Left lung (tissue), 10 donors: Measurements from ENCODE around the gene PHEX. TPM values are rescaled to one million over a fixed set of nuclear protein-coding genes. Genes with fewer than 3 reads are reported as not detected.
A peak's percentile ranks its signal among the peaks of the same experiment; 100 is the strongest.

Source experiments
- ATAC-seq: fragments of 200-7000 bp; cut with Tn5 transposase; one replicate; pipeline ENCODE4 v1.9.1; 2020; ENCODE audit warnings: moderate library complexity
- DNase-seq, 4 donors: peaks; one replicate each; pipeline ENCODE4 v3.0.0-alpha.2; 2013 to 2020
- H3K27ac ChIP-seq, 2 donors: fragments of 200-600 bp; sonication (generic) in 1 of 2; one replicate each; pipeline versions ENCODE4 v1.5.0 to v1.8.0; 2020 to 2021
- H3K27me3 ChIP-seq, 2 donors: fragments of 200-600 bp; sonication (generic) in 1 of 2; one replicate each; pipeline versions ENCODE4 v1.5.0 to v1.8.0; 2020 to 2021
- H3K36me3 ChIP-seq, 2 donors: fragments of 200-600 bp; sonication (generic) in 1 of 2; one replicate each; pipeline versions ENCODE4 v1.5.0 to v1.8.0; 2020 to 2021
- H3K4me1 ChIP-seq, 2 donors: fragments of 200-600 bp; one replicate each; pipeline ENCODE4 v1.8.0; 2021
- H3K4me3 ChIP-seq, 2 donors: fragments of 200-600 bp; sonication (generic) in 1 of 2; one replicate each; pipeline versions ENCODE4 v1.5.0 to v1.8.0; 2020 to 2021; ENCODE audit warnings: mild to moderate bottlenecking in 1 of 2
- H3K9me3 ChIP-seq, 2 donors: fragments of 200-600 bp; sonication (generic) in 1 of 2; one replicate each; pipeline versions ENCODE4 v1.5.0 to v1.8.0; 2020 to 2021
- intact Hi-C, 2 donors: fragments of 100-400 bp; cut with DNase I; formaldehyde crosslinking; loops; one replicate each; pipeline versions ENCODE4 v1.11.2 to v1.14.2; 2022
- polyA plus RNA-seq, 6 donors: library from polyadenylated mRNA; unstranded; fragments of 120-200 nt; gene quantifications; one replicate each; pipeline ENCODE4 v1.2.1, GENCODE V29; 2013; ENCODE audit not compliant: insufficient read length in 6 of 6
- total RNA-seq, 2 donors: library from RNA; stranded (reverse); fragmentation: NEBNext Ultra II Directional; extraction: Animal tissue kit (Norgen Biotek cat#: 25700); gene quantifications; one replicate each; pipeline ENCODE4 v1.2.1, GENCODE V29; 2021
- TF ChIP-seq, protein P1 (sequence below), 2 donors: fragments of 200-600 bp; sonication (generic) in 1 of 2; IDR thresholded peaks; one replicate each; pipeline versions ENCODE4 v1.5.0 to v1.8.0; 2021; ENCODE audit warnings: antibody characterized with exemption in 2 of 2
- donor health status: DM: no; HTN: yes; CAD: no.
- donor health status: DM: no; HTN: no; CAD: no.

Gene PHEX
- total and polyA plus RNA-seq, 8 donors = 4.2 to 21.6 (median 8.5) TPM

DNA sequence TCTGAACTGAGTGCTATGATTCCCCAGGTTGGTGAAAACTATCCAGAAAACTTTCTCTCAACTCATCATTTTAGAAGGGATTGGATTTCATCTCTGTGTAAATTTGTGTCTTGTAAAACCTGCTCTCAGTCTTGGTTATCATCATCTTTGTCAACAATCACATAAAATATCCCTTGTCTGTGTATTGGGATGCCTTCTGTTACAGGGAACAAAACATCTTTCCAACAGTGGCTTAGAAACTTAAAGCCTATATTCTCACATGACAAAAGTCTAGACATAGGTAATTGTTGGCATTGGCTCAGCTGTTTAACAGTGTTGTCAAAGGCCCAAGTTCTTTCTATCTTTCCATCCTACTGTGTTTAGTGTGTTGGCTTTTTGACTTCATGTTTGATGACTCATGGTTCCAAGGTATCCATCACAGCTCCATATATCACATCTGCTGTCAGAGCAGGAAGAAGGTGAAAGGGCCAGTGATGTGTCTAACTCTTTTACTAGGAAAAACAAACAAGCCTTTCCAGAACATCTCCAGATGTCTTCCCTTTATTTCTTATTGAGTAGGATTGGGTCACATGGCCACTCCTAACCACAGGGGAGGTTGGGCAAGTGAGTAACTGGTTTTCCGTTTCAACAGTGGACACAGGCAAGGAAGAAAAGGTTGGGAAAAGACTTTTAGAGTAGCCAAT lies 65.0 kb downstream of the PHEX start:
- no peak overlapping the region for H3K27ac ChIP-seq
- H3K36me3 ChIP-seq = no peaks in the 10 kb centered on the region
- ATAC-seq = no peak
- no peaks in the 10 kb centered on the region for H3K9me3 ChIP-seq
- TF ChIP-seq, protein P1, sequence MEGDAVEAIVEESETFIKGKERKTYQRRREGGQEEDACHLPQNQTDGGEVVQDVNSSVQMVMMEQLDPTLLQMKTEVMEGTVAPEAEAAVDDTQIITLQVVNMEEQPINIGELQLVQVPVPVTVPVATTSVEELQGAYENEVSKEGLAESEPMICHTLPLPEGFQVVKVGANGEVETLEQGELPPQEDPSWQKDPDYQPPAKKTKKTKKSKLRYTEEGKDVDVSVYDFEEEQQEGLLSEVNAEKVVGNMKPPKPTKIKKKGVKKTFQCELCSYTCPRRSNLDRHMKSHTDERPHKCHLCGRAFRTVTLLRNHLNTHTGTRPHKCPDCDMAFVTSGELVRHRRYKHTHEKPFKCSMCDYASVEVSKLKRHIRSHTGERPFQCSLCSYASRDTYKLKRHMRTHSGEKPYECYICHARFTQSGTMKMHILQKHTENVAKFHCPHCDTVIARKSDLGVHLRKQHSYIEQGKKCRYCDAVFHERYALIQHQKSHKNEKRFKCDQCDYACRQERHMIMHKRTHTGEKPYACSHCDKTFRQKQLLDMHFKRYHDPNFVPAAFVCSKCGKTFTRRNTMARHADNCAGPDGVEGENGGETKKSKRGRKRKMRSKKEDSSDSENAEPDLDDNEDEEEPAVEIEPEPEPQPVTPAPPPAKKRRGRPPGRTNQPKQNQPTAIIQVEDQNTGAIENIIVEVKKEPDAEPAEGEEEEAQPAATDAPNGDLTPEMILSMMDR (IDR thresholded peaks at IDR 0.05) = no peak
- H3K27me3 ChIP-seq = no peaks in the 10 kb centered on the region
- DNase-seq = no peak
- no peaks in the 10 kb centered on the region for H3K4me1 ChIP-seq
- no peak overlapping the region for H3K4me3 ChIP-seq
- intact Hi-C loops = no loop called here

GRCh38 chrX:22105231-22105630 lies 73.1 kb downstream of the PHEX start:
- TF ChIP-seq, protein P1 (IDR thresholded peaks at IDR 0.05) = no peak
- no peaks in the 10 kb centered on the region for H3K36me3 ChIP-seq
- DNase-seq (peak in 1 of 4 donors; percentile 26), ATAC-seq (no peak)
- H3K27me3 ChIP-seq = no peaks in the 10 kb centered on the region
- H3K9me3 ChIP-seq = no peaks in the 10 kb centered on the region
- H3K4me3 ChIP-seq = no peak overlapping the region
- intact Hi-C loops = no loop called here
- no peaks in the 10 kb centered on the region for H3K4me1 ChIP-seq
- no peak overlapping the region for H3K27ac ChIP-seq

DNA sequence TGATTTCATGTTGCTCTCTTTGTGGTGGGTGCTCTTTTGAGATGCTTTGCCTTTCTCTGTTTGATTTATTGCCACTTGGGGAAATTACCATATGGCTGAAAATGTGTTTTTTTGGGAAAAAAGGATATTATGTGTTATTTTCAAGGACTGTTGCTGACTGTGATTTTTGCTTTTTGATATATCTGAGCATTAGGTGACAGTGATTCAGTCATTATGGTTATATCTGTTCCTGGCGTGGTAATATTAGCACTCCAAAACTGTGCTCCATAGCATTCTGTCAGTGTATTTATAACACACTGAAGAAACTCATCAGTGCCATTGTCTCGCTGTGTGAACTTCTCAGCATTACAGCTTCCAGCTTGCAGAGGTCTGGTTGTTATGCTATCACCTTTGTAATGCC lies 73.8 kb downstream of the PHEX start:
- Histone ChIP-seq H3K4me3 (no peak overlapping the region), H3K27ac (no peak overlapping the region), H3K36me3 (no peaks in the 10 kb centered on the region), H3K27me3 (no peaks in the 10 kb centered on the region), H3K4me1 (no peaks in the 10 kb centered on the region), H3K9me3 (no peaks in the 10 kb centered on the region)
- ATAC-seq = no peak
- intact Hi-C loops = no loop called here
- DNase-seq = peak in 1 of 4 donors; percentile 21
- TF ChIP-seq, protein P1 (IDR thresholded peaks at IDR 0.05) = no peak

DNA sequence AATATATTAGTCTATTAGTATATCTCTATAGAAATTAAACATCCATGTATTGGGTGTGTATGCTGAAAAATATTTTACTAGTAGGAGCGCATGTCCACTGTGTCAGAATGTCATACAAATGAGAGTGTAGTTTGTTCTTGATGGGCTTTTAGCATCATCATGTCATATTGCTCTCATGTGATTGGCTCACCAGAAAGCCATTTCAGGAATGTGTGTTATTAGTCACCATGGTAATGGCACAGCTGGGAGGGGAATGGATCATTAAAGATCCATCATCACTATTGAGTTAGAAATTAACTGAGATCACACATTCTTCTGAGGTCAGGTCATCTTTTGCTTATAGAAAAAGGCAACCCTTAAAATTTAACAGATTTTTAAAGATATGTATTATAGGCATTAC lies 77.3 kb downstream of the PHEX start:
- no peaks in the 10 kb centered on the region for H3K9me3 ChIP-seq
- H3K27me3 ChIP-seq = no peaks in the 10 kb centered on the region
- H3K27ac ChIP-seq = no peak overlapping the region
- TF ChIP-seq, protein P1 (IDR thresholded peaks at IDR 0.05) = no peak
- no peak for ATAC-seq
- H3K4me3 ChIP-seq = no peak overlapping the region
- intact Hi-C loops = no loop called here
- H3K36me3 ChIP-seq = no peaks in the 10 kb centered on the region
- H3K4me1 ChIP-seq = no peaks in the 10 kb centered on the region
- DNase-seq = no peak

- Histone ChIP-seq H3K4me1 (no peaks in the 10 kb centered on the region), H3K36me3 (no peaks in the 10 kb centered on the region), H3K4me3 (no peak overlapping the region), H3K27me3 (no peaks in the 10 kb centered on the region), H3K9me3 (no peaks in the 10 kb centered on the region), H3K27ac (no peak overlapping the region)
- no peak for ATAC-seq
- intact Hi-C loops = no loop called here
- TF ChIP-seq, protein P1 (IDR thresholded peaks at IDR 0.05) = no peak
- DNase-seq = no peak
Observed at GRCh38 chrX:22110729-22111494, 78.8 kb downstream of the PHEX start.
